ENCODE measurements around the gene GNAT2. TPM values are rescaled to one million over a fixed set of nuclear protein-coding genes. Genes with fewer than 3 reads are reported as not detected.

GNAT2 gene
- total RNA-seq, 1 donor from 2014 or later, result not detected

- TF ChIP-seq CTCF (IDR thresholded peaks at IDR 0.05), result no peak
- Mint-ChIP-seq H3K27ac (ENCODE audit: unreplicated experiment) (peak overlapping the region; percentile 6), H3K4me3 (ENCODE audit: unreplicated experiment) (no peak overlapping the region), H3K9me3 (ENCODE audit: low read depth) (no peaks in the 10 kb centered on the region), H3K4me1 (ENCODE audit: low read depth) (no peaks in the 10 kb centered on the region), H3K27me3 (ENCODE audit: low read depth) (no peaks in the 10 kb centered on the region), H3K36me3 (ENCODE audit: low read depth) (peaks cover 43% of the 10 kb centered on the region)
- no peak for DNase-seq (ENCODE audit: low spot score)
Observed at GRCh38 chr1:109589177-109589576, 30.2 kb downstream of the GNAT2 start.

GRCh38 chr1:109586055-109586454, 33.4 kb downstream of the GNAT2 start:
- Mint-ChIP-seq H3K27ac (ENCODE audit: unreplicated experiment) (no peak overlapping the region), H3K4me3 (ENCODE audit: unreplicated experiment) (no peak overlapping the region), H3K4me1 (ENCODE audit: low read depth) (no peaks in the 10 kb centered on the region), H3K9me3 (ENCODE audit: low read depth) (no peaks in the 10 kb centered on the region), H3K36me3 (ENCODE audit: low read depth) (peaks cover 35% of the 10 kb centered on the region), H3K27me3 (ENCODE audit: low read depth) (no peaks in the 10 kb centered on the region)
- no peak for TF ChIP-seq CTCF (IDR thresholded peaks at IDR 0.05)
- DNase-seq (ENCODE audit: low spot score), result no peak

GRCh38 chr1:109584766-109585165, 34.6 kb downstream of the GNAT2 start:
- no peak for DNase-seq (ENCODE audit: low spot score)
- H3K27me3 Mint-ChIP-seq (ENCODE audit: low read depth), result no peaks in the 10 kb centered on the region
- no peak for TF ChIP-seq CTCF (IDR thresholded peaks at IDR 0.05)
- H3K4me3 Mint-ChIP-seq (ENCODE audit: unreplicated experiment), result no peak overlapping the region
- no peaks in the 10 kb centered on the region for H3K4me1 Mint-ChIP-seq (ENCODE audit: low read depth)
- H3K27ac Mint-ChIP-seq (ENCODE audit: unreplicated experiment), result no peak overlapping the region
- H3K36me3 Mint-ChIP-seq (ENCODE audit: low read depth), result peaks cover 37% of the 10 kb centered on the region
- no peaks in the 10 kb centered on the region for H3K9me3 Mint-ChIP-seq (ENCODE audit: low read depth)

- peaks cover 14% of the 10 kb centered on the region for H3K4me1 Mint-ChIP-seq (ENCODE audit: low read depth)
- H3K36me3 Mint-ChIP-seq (ENCODE audit: low read depth), result peaks cover 19% of the 10 kb centered on the region
- H3K27me3 Mint-ChIP-seq (ENCODE audit: low read depth), result no peaks in the 10 kb centered on the region
- DNase-seq (ENCODE audit: low spot score), result no peak
- H3K9me3 Mint-ChIP-seq (ENCODE audit: low read depth), result no peaks in the 10 kb centered on the region
- TF ChIP-seq CTCF (IDR thresholded peaks at IDR 0.05), result no peak
- no peak overlapping the region for H3K4me3 Mint-ChIP-seq (ENCODE audit: unreplicated experiment)
- no peak overlapping the region for H3K27ac Mint-ChIP-seq (ENCODE audit: unreplicated experiment)
Observed at GRCh38 chr1:109582021-109582420, 37.4 kb downstream of the GNAT2 start.

- Mint-ChIP-seq H3K27ac (ENCODE audit: unreplicated experiment) (peak overlapping the region; percentile 91), H3K36me3 (ENCODE audit: low read depth) (peaks cover 16% of the 10 kb centered on the region), H3K4me3 (ENCODE audit: unreplicated experiment) (no peak overlapping the region), H3K27me3 (ENCODE audit: low read depth) (no peaks in the 10 kb centered on the region), H3K4me1 (ENCODE audit: low read depth) (peaks cover 14% of the 10 kb centered on the region), H3K9me3 (ENCODE audit: low read depth) (no peaks in the 10 kb centered on the region)
- DNase-seq (ENCODE audit: low spot score), result no peak
- TF ChIP-seq CTCF (IDR thresholded peaks at IDR 0.05), result no peak
Observed at GRCh38 chr1:109579491-109579890, 39.9 kb downstream of the GNAT2 start.

Measured in chondrocyte (in vitro differentiated cells).